Endothelial cell of umbilical vein (primary cell): ENCODE measurements around the gene AK8. TPM values are rescaled to one million over a fixed set of nuclear protein-coding genes. Genes with fewer than 3 reads are reported as not detected.
A peak's percentile ranks its signal among the peaks of the same experiment; 100 is the strongest.

ENCODE experiments used
- BruUV-seq: library from RNA; stranded (reverse); fragments of 400-500 nt; replicated peaks from 2 replicates; lab custom pipeline; 2021; lab: Mats Ljungman, UMichigan
- CTCF ChIA-PET: fragments of 300-600, 350-600 bp; sonication (Branson Sonifier 250); formaldehyde crosslinking; loops from one replicate; lab custom pipeline; 2021; ENCODE audit warnings: antibody characterized with exemption, inconsistent platforms; lab: Charles Lee
- POLR2A ChIA-PET: fragments of 300-600, 350-600 bp; sonication (Branson Sonifier 250); formaldehyde crosslinking; loops from one replicate; lab custom pipeline; 2021; ENCODE audit warnings: antibody characterized with exemption, inconsistent platforms; lab: Charles Lee
- DNase-seq: peaks from one replicate; pipeline ENCODE4 v3.0.0-alpha.2; 2011; ENCODE audit warnings: low read depth, low spot score
- FAIRE-seq: peaks from 2 replicates; lab custom pipeline; 2011; peaks lifted over from hg19 to GRCh38; lab: Jason Lieb, UNC
- H2AFZ ChIP-seq: 2 replicates; pipeline ENCODE4 v1.6.0; 2012; ENCODE audit warnings: low read depth, low read length, control low read depth, inconsistent platforms
- H3K27ac ChIP-seq: 2 replicates; pipeline ENCODE4 v1.5.1; 2011; ENCODE audit warnings: low read depth, mild to moderate bottlenecking, control low read depth, low read length, moderate library complexity; ENCODE audit not compliant: insufficient read depth
- H3K27me3 ChIP-seq, 2 experiments: 2 replicates each; pipeline versions ENCODE4 v1.6.0 to v1.6.1; 2011; ENCODE audit warnings: low read length in 2 of 2, mixed read lengths in 1 of 2; ENCODE audit not compliant: control insufficient read depth in 2 of 2, insufficient read depth in 2 of 2
- H3K36me3 ChIP-seq, 2 experiments: 2 replicates in 1 of 2; 3 replicates in 1 of 2; pipeline ENCODE4 v1.5.1; 2011; ENCODE audit warnings: low read length in 2 of 2, mild to moderate bottlenecking in 1 of 2, moderate library complexity in 1 of 2; ENCODE audit not compliant: control insufficient read depth in 2 of 2, insufficient read depth in 2 of 2; ENCODE audit errors: extremely low read depth in 1 of 2
- H3K4me1 ChIP-seq: 3 replicates; pipeline ENCODE4 v1.5.1; 2011; ENCODE audit warnings: mild to moderate bottlenecking, low read length; ENCODE audit not compliant: control insufficient read depth, insufficient read depth; ENCODE audit errors: extremely low read depth
- H3K4me2 ChIP-seq: 2 replicates; pipeline ENCODE4 v1.6.1; 2011; ENCODE audit warnings: low read length, control low read depth, mixed read lengths; ENCODE audit not compliant: insufficient read depth
- H3K4me3 ChIP-seq, 3 experiments: fragments of 200-600 bp in 1 of 3; sonication (generic), shearing (Covaris generic) in 1 of 3; replicated peaks in 1 of 3; 2 replicates each; pipeline ENCODE4 v1.5.1; 2011 to 2016; ENCODE audit warnings: control low read depth in 3 of 3, low read length in 3 of 3, mild to moderate bottlenecking in 2 of 3, inconsistent platforms in 1 of 3, low read depth in 1 of 3, moderate library complexity in 1 of 3; ENCODE audit not compliant: insufficient read depth in 1 of 3
- H3K79me2 ChIP-seq: 2 replicates; pipeline ENCODE4 v1.6.0; 2012; ENCODE audit warnings: low read length, inconsistent platforms; ENCODE audit not compliant: control insufficient read depth, insufficient read depth
- H3K9ac ChIP-seq: replicated peaks from 2 replicates; pipeline ENCODE3; 2011; ENCODE audit warnings: low read length, control low read depth; ENCODE audit not compliant: insufficient read depth; ENCODE audit errors: extremely low read depth
- H3K9me1 ChIP-seq: replicated peaks from 3 replicates; pipeline ENCODE4 v1.6.0; 2011; ENCODE audit warnings: mild to moderate bottlenecking, low read length; ENCODE audit not compliant: control insufficient read depth, insufficient read depth; ENCODE audit errors: extremely low read depth
- H3K9me3 ChIP-seq: replicated peaks from 2 replicates; pipeline ENCODE4 v1.5.1; 2012; ENCODE audit warnings: low read length, inconsistent platforms; ENCODE audit not compliant: control insufficient read depth, insufficient read depth
- H4K20me1 ChIP-seq: replicated peaks from 2 replicates; pipeline ENCODE3; 2011; ENCODE audit warnings: mild to moderate bottlenecking, low read length; ENCODE audit not compliant: control insufficient read depth, insufficient read depth; ENCODE audit errors: extremely low read depth
- EZH2 ChIP-seq: IDR thresholded peaks from 2 replicates; pipeline ENCODE4 v1.6.1; 2012; ENCODE audit warnings: borderline replicate concordance, low read depth, mild to moderate bottlenecking, moderate library complexity, low read length, inconsistent platforms; ENCODE audit not compliant: severe bottlenecking
- FOS ChIP-seq: IDR thresholded peaks from 2 replicates; pipeline ENCODE4 v1.6.1; 2011; ENCODE audit warnings: mild to moderate bottlenecking, low read length, moderate library complexity, borderline replicate concordance; ENCODE audit not compliant: insufficient read depth
- GATA2 ChIP-seq: IDR thresholded peaks from 2 replicates; pipeline ENCODE4 v1.7.0; 2011; ENCODE audit warnings: low read depth, mild to moderate bottlenecking, moderate library complexity, mixed read lengths, low read length; ENCODE audit not compliant: insufficient read length, insufficient read depth
- JUN ChIP-seq: IDR thresholded peaks from 2 replicates; pipeline ENCODE4 v1.6.1; 2011; ENCODE audit warnings: borderline replicate concordance, low read depth; ENCODE audit not compliant: insufficient read length, insufficient read depth
- MYC ChIP-seq: IDR thresholded peaks from one replicate; pipeline ENCODE4 v1.6.1; 2011; ENCODE audit warnings: mild to moderate bottlenecking, low read depth, low read length
- POLR2A ChIP-seq: IDR thresholded peaks from 2 replicates; pipeline ENCODE4 v1.6.1; 2012; ENCODE audit warnings: low read depth, mild to moderate bottlenecking, control low read depth, low read length
- POLR2AphosphoS5 ChIP-seq: IDR thresholded peaks from 2 replicates; pipeline ENCODE4 v1.6.1; 2012; ENCODE audit warnings: low read depth, mild to moderate bottlenecking, control low read depth, low read length, moderate library complexity; ENCODE audit not compliant: insufficient read depth
- dilution Hi-C: fragments of 300-500 bp; cut with MboI; formaldehyde crosslinking; loops from one replicate; pipeline ENCODE4 v1.15.0; 2019; ENCODE audit warnings: low sequenced_read_pairs; ENCODE audit not compliant: extremely low pct_ligation_motif_present
- intact Hi-C: fragments of 100-400 bp; cut with micrococcal nuclease; formaldehyde crosslinking; loops from one replicate; pipeline ENCODE4 v1.10.0; 2022
- polyA plus RNA-seq, 4 experiments: library from polyadenylated mRNA; depleted of rRNA in 3 of 4; stranded (reverse) in 3 of 4; unstranded in 1 of 4; fragments of >200 nt; gene quantifications; 2 replicates each; pipeline versions ENCODE4 v1.2.1 to v1.2.3, GENCODE V29; 2011 to 2012; ENCODE audit warnings: missing spikeins in 1 of 4
- total RNA-seq: library from RNA; stranded (reverse); gene quantifications from 2 replicates; pipeline ENCODE4 v1.2.3, GENCODE V29; 2021
- TF ChIP-seq, protein P1 (sequence below), 2 donors: IDR thresholded peaks; 1 replicate in 1 of 2; 2 replicates in 1 of 2; pipeline ENCODE4 v1.5.1; 2011; ENCODE audit warnings: low read length in 2 of 2, mild to moderate bottlenecking in 2 of 2, moderate library complexity in 2 of 2, control low read depth in 1 of 2, inconsistent platforms in 1 of 2, low read depth in 1 of 2; ENCODE audit not compliant: insufficient read depth in 1 of 2; ENCODE audit errors: extremely low read depth in 1 of 2
- TF ChIP-seq, protein P2 (sequence below): IDR thresholded peaks from 2 replicates; pipeline ENCODE4 v1.6.1; 2011; ENCODE audit not compliant: insufficient read depth, insufficient read length

The AK8 gene
- total and polyA plus RNA-seq, 2 donors (not counting 3 experiments of a cell fraction or from before 2014, with no cell fraction given) = 0.06 TPM; not detected in 1

DNA sequence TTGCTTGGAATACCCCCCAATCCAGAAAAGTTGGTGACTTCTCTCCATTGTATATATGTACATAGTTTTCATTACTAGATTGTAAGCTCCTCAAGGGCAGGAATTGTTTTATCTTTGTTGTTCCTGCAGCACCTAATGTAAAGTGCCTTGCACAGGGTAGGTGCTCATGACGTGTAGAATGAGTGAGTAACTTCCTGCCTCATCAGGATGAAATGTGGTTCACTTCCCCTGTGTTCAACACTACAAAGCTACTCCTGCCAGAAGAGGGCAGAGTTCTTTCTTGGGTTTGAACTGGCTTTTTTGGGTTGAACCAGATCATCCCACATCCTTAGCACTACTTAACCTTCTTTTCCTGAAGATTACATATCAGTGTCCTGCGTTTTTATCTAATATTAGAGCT lies 183.9 kb downstream of the AK8 start:
- Histone ChIP-seq H3K9me3 (no peaks in the 10 kb centered on the region), H3K27ac (no peak overlapping the region), H3K4me3 (no peak overlapping the region), H3K27me3 (no peaks in the 10 kb centered on the region), H3K79me2 (no peaks in the 10 kb centered on the region), H3K4me1 (no peaks in the 10 kb centered on the region), H2AFZ (no peak overlapping the region), H3K4me2 (no peak overlapping the region), H3K36me3 (peaks cover 3 to 6% of the 10 kb centered on the region in 2 experiments), H3K9ac (no peak overlapping the region), H4K20me1 (no peaks in the 10 kb centered on the region), H3K9me1 (no peaks in the 10 kb centered on the region)
- TF ChIP-seq POLR2AphosphoS5 (no peak), EZH2 (no peak), FOS (peak; percentile 41)
- TF ChIP-seq, protein P1, sequence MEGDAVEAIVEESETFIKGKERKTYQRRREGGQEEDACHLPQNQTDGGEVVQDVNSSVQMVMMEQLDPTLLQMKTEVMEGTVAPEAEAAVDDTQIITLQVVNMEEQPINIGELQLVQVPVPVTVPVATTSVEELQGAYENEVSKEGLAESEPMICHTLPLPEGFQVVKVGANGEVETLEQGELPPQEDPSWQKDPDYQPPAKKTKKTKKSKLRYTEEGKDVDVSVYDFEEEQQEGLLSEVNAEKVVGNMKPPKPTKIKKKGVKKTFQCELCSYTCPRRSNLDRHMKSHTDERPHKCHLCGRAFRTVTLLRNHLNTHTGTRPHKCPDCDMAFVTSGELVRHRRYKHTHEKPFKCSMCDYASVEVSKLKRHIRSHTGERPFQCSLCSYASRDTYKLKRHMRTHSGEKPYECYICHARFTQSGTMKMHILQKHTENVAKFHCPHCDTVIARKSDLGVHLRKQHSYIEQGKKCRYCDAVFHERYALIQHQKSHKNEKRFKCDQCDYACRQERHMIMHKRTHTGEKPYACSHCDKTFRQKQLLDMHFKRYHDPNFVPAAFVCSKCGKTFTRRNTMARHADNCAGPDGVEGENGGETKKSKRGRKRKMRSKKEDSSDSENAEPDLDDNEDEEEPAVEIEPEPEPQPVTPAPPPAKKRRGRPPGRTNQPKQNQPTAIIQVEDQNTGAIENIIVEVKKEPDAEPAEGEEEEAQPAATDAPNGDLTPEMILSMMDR (IDR thresholded peaks at IDR 0.05; ENCODE audit: extremely low read depth in 1 of 2, insufficient read depth in 1 of 2, low read depth in 1 of 2, low read length in 2 of 2) = peak in 1 of 2 donors; percentile 14
- no TSS peak for BruUV-seq
- DNase-seq (no peak), FAIRE-seq (peak; percentile 31)
- ChIA-PET POLR2A (no interaction called here), CTCF (interaction anchor here (0.8 to 2.9 kb wide), 3 partner anchors 15 to 75 kb away, joined by 3 to 9 read pairs (median 3); partner anchors contain the start of gene GTF3C4)
- intact Hi-C loops (no loop called here), dilution Hi-C loops (no loop called here)

DNA sequence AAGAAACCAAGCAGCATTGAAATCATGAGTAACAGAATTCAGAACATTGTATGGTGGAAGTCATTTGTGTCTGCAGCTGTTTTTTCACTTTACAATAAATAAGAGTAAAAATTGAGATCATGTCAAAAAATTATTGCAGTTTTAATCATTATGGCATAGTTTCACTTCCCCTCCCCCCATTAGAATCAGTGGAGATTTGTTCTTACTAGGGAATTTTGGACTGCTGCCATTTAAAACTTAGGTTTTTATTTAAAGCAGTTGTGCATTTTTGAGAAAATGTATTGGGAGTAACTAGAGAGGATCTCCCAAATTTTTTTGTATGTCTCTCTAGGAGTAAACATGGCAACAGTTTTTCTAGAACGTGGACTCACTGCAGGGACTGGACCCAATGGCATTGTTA lies 187.4 kb downstream of the AK8 start:
- peaks cover 7 to 18% of the 10 kb centered on the region in 2 experiments for H3K36me3 ChIP-seq
- TF ChIP-seq GATA2 = no peak
- no peak for TF ChIP-seq EZH2
- TF ChIP-seq, protein P1 (IDR thresholded peaks at IDR 0.05; ENCODE audit: extremely low read depth in 1 of 2, insufficient read depth in 1 of 2, low read depth in 1 of 2, low read length in 2 of 2) = no peak
- TF ChIP-seq MYC = no peak
- no peak for TF ChIP-seq JUN
- TF ChIP-seq POLR2A = no peak
- no peak for TF ChIP-seq POLR2AphosphoS5
- TF ChIP-seq FOS = no peak
- TF ChIP-seq, protein P2, sequence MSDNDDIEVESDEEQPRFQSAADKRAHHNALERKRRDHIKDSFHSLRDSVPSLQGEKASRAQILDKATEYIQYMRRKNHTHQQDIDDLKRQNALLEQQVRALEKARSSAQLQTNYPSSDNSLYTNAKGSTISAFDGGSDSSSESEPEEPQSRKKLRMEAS = no peak
- no peak overlapping the region for H3K4me2 ChIP-seq
- FAIRE-seq (peak; percentile 55), DNase-seq (no peak)
- no peaks in the 10 kb centered on the region for H3K4me1 ChIP-seq
- no peak overlapping the region for H3K9ac ChIP-seq
- no peak overlapping the region for H3K27ac ChIP-seq
- CTCF ChIA-PET = interaction anchor here (1.2 to 1.6 kb wide), 2 partner anchors 13 to 17 kb away, joined by 3 read pairs; no protein-coding TSS in a partner anchor
- intact Hi-C loops (no loop called here), dilution Hi-C loops (no loop called here)
- no peaks in the 10 kb centered on the region for H3K9me3 ChIP-seq
- POLR2A ChIA-PET = interaction anchor here (0.7 kb wide), 1 partner anchor 280 kb away, joined by 5 read pairs; the partner anchor contains the start of gene CFAP77
- no peaks in the 10 kb centered on the region for H3K9me1 ChIP-seq
- H2AFZ ChIP-seq = no peak overlapping the region
- H3K4me3 ChIP-seq = no peak overlapping the region
- H3K27me3 ChIP-seq = no peaks in the 10 kb centered on the region
- no peaks in the 10 kb centered on the region for H4K20me1 ChIP-seq
- BruUV-seq = no TSS peak
- peaks cover 2% of the 10 kb centered on the region for H3K79me2 ChIP-seq
